ENCODE results near the gene FCN3. TPM values are rescaled to one million over a fixed set of nuclear protein-coding genes. Genes with fewer than 3 reads are reported as not detected.

Gene FCN3
- total and polyA plus RNA-seq, 9 of the 15 experiments (the other 6 are each of a cell fraction or from before 2014, with no cell fraction given): 0.49 TPM; not detected in 8

GRCh38 chr1:27321813-27322568, 52.6 kb downstream of the FCN3 start, which contains the start of gene TMEM222 (continued):
- TF ChIP-seq COPS2 (conservative IDR thresholded peaks at IDR 0.05) (no peak), ZNF398 (CRISPR knock-in tag; IDR thresholded peaks at IDR 0.05) (no peak), ARID2 (IDR thresholded peaks at IDR 0.05) (no peak), ARID4B (CRISPR knock-in tag; IDR thresholded peaks at IDR 0.05) (peak; percentile 98), ZNF277 (CRISPR knock-in tag; IDR thresholded peaks at IDR 0.05; ENCODE audit: borderline replicate concordance) (no peak), TRIM28 (IDR thresholded peaks at IDR 0.05) (peak; percentile 38; the same call in 1 of the 2 replicates), FOXP1 (CRISPR knock-in tag; IDR thresholded peaks at IDR 0.05) (peak; percentile 99), ZNF583 (CRISPR knock-in tag; IDR thresholded peaks at IDR 0.05) (peak; percentile 82; the same call in 1 of the 2 replicates), U2AF1 (optimal IDR thresholded peaks at IDR 0.05; ENCODE audit: low read depth, low read length) (peak; percentile 99), DACH1 (IDR thresholded peaks at IDR 0.05; ENCODE audit: partially characterized antibody) (peak; percentile 32), CEBPZ (IDR thresholded peaks at IDR 0.05; ENCODE audit: borderline replicate concordance, low read depth, low read length) (0 out of 2 replicates have a peak, but pooled peaks have one; percentile 31), HES1 (IDR thresholded peaks at IDR 0.05; ENCODE audit: low read depth) (no peak), ELK1 (CRISPR knock-in tag; IDR thresholded peaks at IDR 0.05) (no peak)
